Gastrocnemius medialis (tissue), 4 donors: ENCODE results near the gene EPS8L1. TPM values are rescaled to one million over a fixed set of nuclear protein-coding genes. Genes with fewer than 3 reads are reported as not detected.

Source experiments
- ATAC-seq, 2 donors: fragments of 150-250 bp; one replicate each; pipeline ENCODE4 v1.9.1; 2016
- DNase-seq, 2 donors: peaks; one replicate each; pipeline ENCODE4 v3.0.0-alpha.2; 2019
- H3K27ac ChIP-seq, 4 donors: fragments of 200-600 bp; sonication (generic); 1 replicate in 1 of 4; 2 replicates in 3 of 4; pipeline ENCODE4 v1.5.1; 2016 to 2018; ENCODE audit warnings: mild to moderate bottlenecking in 2 of 4, moderate library complexity in 1 of 4
- H3K27me3 ChIP-seq, 3 donors: fragments of 200-600 bp; sonication (generic) in 2 of 3; 1 replicate in 1 of 3; 2 replicates in 2 of 3; pipeline versions ENCODE4 v1.5.1 to v1.6.0; 2016 to 2019; ENCODE audit warnings: mild to moderate bottlenecking in 1 of 3, moderate library complexity in 1 of 3
- H3K36me3 ChIP-seq, 2 donors: fragments of 200-600 bp; sonication (generic) in 1 of 2; one replicate each; pipeline ENCODE4 v1.5.1; 2017 to 2018
- H3K4me1 ChIP-seq, 2 donors: fragments of 200-600 bp; sonication (generic) in 1 of 2; one replicate each; pipeline ENCODE4 v1.5.1; 2016 to 2017; ENCODE audit warnings: mild to moderate bottlenecking in 2 of 2
- H3K4me3 ChIP-seq, 4 donors: fragments of 200-600 bp; sonication (generic) in 3 of 4; 1 replicate in 1 of 4; 2 replicates in 3 of 4; pipeline ENCODE4 v1.5.1; 2016 to 2019; ENCODE audit warnings: mild to moderate bottlenecking in 2 of 4
- H3K9me3 ChIP-seq, 3 donors: fragments of 200-600 bp; sonication (generic) in 2 of 3; 1 replicate in 1 of 3; 2 replicates in 2 of 3; pipeline ENCODE4 v1.5.1; 2016 to 2019
- CTCF ChIP-seq, 5 experiments: fragments of 450-650 bp in 3 of 5; fragments of 200-600 bp in 2 of 5; sonication (generic) in 2 of 5; IDR thresholded peaks in 4 of 5; conservative IDR thresholded peaks in 1 of 5; 1 replicate in 4 of 5; 2 replicates in 1 of 5; pipeline ENCODE4 v1.5.1; 2016 to 2019; ENCODE audit warnings: antibody characterized with exemption in 5 of 5, mild to moderate bottlenecking in 3 of 5, moderate library complexity in 3 of 5
- POLR2A ChIP-seq, 2 donors: fragments of 450-650 bp; IDR thresholded peaks; one replicate each; pipeline ENCODE4 v1.6.1; 2017; ENCODE audit warnings: antibody characterized with exemption in 2 of 2, mild to moderate bottlenecking in 2 of 2, moderate library complexity in 2 of 2
- in situ Hi-C, 4 donors: fragments of 200-750 bp; cut with MboI; loops; one replicate each; pipeline versions ENCODE4 v1.15.0 to v1.8.0; 2017; ENCODE audit warnings: low sequenced_read_pairs in 4 of 4
- intact Hi-C: fragments of 100-400 bp; cut with DNase I; formaldehyde crosslinking; loops from one replicate; pipeline ENCODE4 v1.15.1; 2023; ENCODE audit warnings: low total_unique reads
- total RNA-seq, 4 donors: library from RNA; depleted of rRNA; stranded (reverse); fragments of >200 nt; gene quantifications; one replicate each; pipeline versions ENCODE4 v1.1.0 to v1.2.3, GENCODE V29; 2016

The EPS8L1 gene
- total RNA-seq, 4 donors from 2014 or later, result 0.25 to 2.4 (median 1.3) TPM

DNA sequence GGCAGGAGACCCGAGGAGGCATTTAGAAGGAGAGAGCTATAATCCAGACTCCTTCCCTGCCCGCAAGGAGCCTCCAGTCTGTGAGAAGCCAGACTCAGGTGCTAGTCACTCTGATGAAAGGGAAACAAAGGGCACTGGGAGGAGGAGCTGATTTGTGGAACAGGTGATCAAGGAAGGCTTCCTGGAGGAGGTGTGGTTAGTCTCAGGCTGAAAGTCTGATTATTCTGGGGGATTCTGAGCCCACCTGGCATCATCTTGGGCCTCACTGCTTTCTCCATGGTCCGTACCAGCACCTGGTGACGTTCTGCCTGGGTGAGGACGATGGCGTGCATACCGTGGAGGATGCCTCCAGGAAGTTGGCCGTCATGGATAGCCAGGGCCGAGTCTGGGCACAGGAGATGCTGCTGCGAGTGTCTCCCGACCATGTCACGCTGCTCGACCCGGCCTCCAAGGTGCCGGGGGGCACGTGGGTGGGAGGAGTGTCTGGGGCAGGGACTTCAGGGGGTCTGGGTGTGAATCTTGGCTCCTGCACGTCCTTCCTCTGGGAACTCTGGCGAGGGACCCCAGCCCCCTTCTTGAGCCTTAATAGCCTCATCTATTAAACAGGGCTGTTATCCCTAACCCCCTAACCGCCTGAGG, 3.9 kb downstream of the EPS8L1 start:
- in situ Hi-C loops, result loop anchor here in 1 of 4 donors (10.0 kb wide), 1 partner anchor 85 kb away; the partner anchor contains the start of gene DNAAF3
- intact Hi-C loops, result no loop called here
- TF ChIP-seq CTCF (IDR thresholded peaks at IDR 0.05 in 4 of 5, conservative IDR thresholded peaks at IDR 0.05 in 1 of 5) (no peak), POLR2A (IDR thresholded peaks at IDR 0.05) (no peak)
- Histone ChIP-seq H3K4me3 (no peak overlapping the region), H3K27ac (no peak overlapping the region), H3K27me3 (peaks cover 61 to 80% (median 71%) of the 10 kb centered on the region in 3 donors), H3K4me1 (peaks cover 6 to 18% of the 10 kb centered on the region in 2 donors), H3K9me3 (no peaks in the 10 kb centered on the region), H3K36me3 (no peaks in the 10 kb centered on the region)
- DNase-seq (no peak), ATAC-seq (no peak)

DNA sequence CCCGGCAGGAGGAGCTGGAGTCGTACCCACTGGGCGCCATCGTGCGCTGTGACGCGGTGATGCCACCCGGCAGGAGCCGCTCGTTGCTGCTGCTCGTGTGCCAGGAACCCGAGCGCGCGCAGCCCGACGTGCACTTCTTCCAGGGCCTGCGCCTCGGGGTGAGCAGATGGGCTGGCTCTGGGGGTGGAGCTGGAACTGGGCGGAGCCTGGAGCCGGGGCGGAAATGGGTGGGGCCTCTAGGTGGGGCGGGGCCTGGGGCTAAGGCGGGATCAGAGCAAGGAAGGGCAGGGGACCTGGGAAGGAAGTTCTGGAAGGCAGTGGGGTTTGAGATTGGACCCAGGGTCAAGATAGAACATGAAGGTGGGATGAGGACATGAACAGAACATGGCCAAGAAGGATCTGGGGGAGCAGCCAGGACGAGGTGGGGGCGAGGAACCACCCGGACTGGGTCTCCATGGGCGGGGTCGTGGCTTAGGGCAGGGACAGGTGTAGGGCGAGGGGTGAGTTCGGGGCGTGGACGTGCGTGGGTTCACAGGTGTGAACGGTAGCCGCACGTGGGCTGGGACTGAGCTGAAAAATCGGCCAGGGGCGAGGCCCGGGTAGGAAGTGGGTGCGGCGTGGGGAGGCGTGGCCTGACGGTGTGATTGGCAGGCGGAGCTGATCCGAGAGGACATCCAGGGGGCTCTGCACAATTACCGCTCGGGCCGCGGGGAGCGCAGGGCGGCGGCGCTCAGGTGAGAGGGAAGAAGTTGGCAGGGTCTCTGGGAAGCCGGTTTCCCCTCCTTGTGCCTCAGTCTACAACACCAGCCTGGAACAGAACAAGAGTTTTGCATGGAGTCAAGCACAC, 4.7 kb downstream of the EPS8L1 start:
- intact Hi-C loops, result no loop called here
- TF ChIP-seq POLR2A (IDR thresholded peaks at IDR 0.05), result no peak
- no peak for TF ChIP-seq CTCF (IDR thresholded peaks at IDR 0.05 in 4 of 5, conservative IDR thresholded peaks at IDR 0.05 in 1 of 5)
- DNase-seq (no peak), ATAC-seq (peak; percentile 17 to 61)
- H3K36me3 ChIP-seq, result no peaks in the 10 kb centered on the region
- H3K27ac ChIP-seq, result no peak overlapping the region
- H3K4me1 ChIP-seq, result peaks cover 6 to 18% of the 10 kb centered on the region in 2 donors
- peak overlapping the region; percentile 26 to 63 (median 52) for H3K4me3 ChIP-seq
- in situ Hi-C loops, result loop anchor here in 1 of 4 donors (10.0 kb wide), 1 partner anchor 84 kb away; the partner anchor contains the start of gene DNAAF3
- peaks cover 66 to 84% (median 72%) of the 10 kb centered on the region in 3 donors for H3K27me3 ChIP-seq
- H3K9me3 ChIP-seq, result no peaks in the 10 kb centered on the region

DNA sequence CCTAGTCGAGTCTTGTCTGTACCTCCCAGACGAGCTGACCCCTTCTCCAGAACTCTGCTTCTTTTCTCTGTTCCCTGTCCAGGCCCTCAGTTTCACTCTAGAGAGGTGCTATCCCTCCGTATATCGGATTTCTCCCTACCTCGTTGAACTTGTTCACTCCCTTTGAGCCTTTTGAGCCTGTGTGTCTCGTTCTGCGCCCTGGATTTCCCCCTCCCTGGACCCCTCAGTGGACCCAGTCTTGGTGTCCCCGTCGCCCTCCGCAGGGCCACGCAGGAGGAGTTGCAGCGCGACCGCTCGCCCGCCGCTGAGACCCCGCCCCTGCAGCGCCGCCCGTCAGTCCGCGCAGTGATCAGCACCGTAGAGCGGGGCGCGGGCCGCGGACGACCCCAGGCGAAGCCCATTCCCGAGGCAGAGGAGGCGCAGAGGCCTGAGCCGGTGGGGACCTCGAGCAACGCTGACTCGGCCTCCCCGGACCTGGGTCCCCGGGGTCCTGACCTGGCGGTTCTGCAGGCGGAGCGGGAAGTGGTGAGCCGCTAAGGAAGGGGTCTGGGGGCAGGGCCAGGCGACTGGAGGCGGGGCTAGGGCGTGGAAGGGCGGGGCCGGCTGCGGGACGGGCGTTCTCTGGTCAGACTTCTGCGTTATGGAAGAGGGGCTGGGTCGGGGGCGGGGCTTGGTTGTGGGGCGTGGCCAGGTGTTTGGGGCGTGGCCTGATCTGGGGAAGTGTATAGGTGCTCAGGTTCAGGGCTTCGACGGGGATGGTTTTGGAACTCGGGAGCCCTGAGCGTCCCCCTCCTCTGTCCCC, 5.5 kb downstream of the EPS8L1 start:
- intact Hi-C loops (no loop called here), in situ Hi-C loops (loop anchor here in 1 of 4 donors (10.0 kb wide), 1 partner anchor 84 kb away; the partner anchor contains the start of gene DNAAF3)
- TF ChIP-seq CTCF (IDR thresholded peaks at IDR 0.05 in 4 of 5, conservative IDR thresholded peaks at IDR 0.05 in 1 of 5) (no peak), POLR2A (IDR thresholded peaks at IDR 0.05) (no peak)
- peak overlapping the region; percentile 45 to 63 (median 52) for H3K4me3 ChIP-seq
- H3K27ac ChIP-seq, result no peak overlapping the region
- ATAC-seq (peak; percentile 28 to 57), DNase-seq (peak; percentile 34 to 48)
- peaks cover 6 to 19% of the 10 kb centered on the region in 2 donors for H3K4me1 ChIP-seq
- no peaks in the 10 kb centered on the region for H3K9me3 ChIP-seq
- no peaks in the 10 kb centered on the region for H3K36me3 ChIP-seq
- H3K27me3 ChIP-seq, result peaks cover 75 to 84% (median 78%) of the 10 kb centered on the region in 3 donors

GRCh38 chr19:55081770-55082019, 6.0 kb downstream of the EPS8L1 start:
- intact Hi-C loops, result no loop called here
- Histone ChIP-seq H3K4me1 (peaks cover 6 to 25% of the 10 kb centered on the region in 2 donors), H3K27me3 (peaks cover 79 to 85% (median 82%) of the 10 kb centered on the region in 3 donors)

More at GRCh38 chr19:55081770-55082019, 6.0 kb downstream of the EPS8L1 start:
- Histone ChIP-seq H3K36me3 (no peaks in the 10 kb centered on the region), H3K27ac (no peak overlapping the region), H3K9me3 (no peaks in the 10 kb centered on the region), H3K4me3 (peak overlapping the region in 3 of 4 donors; percentile 52 to 63 (median 53))
- TF ChIP-seq POLR2A (IDR thresholded peaks at IDR 0.05) (no peak), CTCF (IDR thresholded peaks at IDR 0.05 in 4 of 5, conservative IDR thresholded peaks at IDR 0.05 in 1 of 5) (no peak)
- DNase-seq, result no peak
- no peak for ATAC-seq
- in situ Hi-C loops, result loop anchor here in 1 of 4 donors (10.0 kb wide), 1 partner anchor 83 kb away; the partner anchor contains the start of gene DNAAF3
